Heart left ventricle (tissue), 16 donors: ENCODE measurements around the gene RFNG. TPM values are rescaled to one million over a fixed set of nuclear protein-coding genes. Genes with fewer than 3 reads are reported as not detected.

Experiments used
- ATAC-seq, 4 donors: fragments of 200-7000 bp; cut with Tn5 transposase; one replicate each; pipeline ENCODE4 v1.9.1; 2020 to 2022; ENCODE audit warnings: moderate library complexity in 4 of 4, mild to moderate bottlenecking in 3 of 4, moderate number of reproducible peaks in 1 of 4
- DNase-seq, 5 donors: peaks; one replicate each; pipeline ENCODE4 v3.0.0-alpha.2; 2020
- H3K27ac ChIP-seq, 12 donors: fragments of 200-600 bp; sonication (generic) in 4 of 12; one replicate each; pipeline versions ENCODE4 v1.5.0 to v1.8.0; 2016 to 2022; ENCODE audit warnings: mild to moderate bottlenecking in 2 of 12
- H3K27me3 ChIP-seq, 9 donors: fragments of 200-600 bp; sonication (generic) in 2 of 9; one replicate each; pipeline versions ENCODE4 v1.5.1 to v1.8.0; 2016 to 2022; ENCODE audit warnings: mild to moderate bottlenecking in 3 of 9
- H3K36me3 ChIP-seq, 9 donors: fragments of 200-600 bp; sonication (generic) in 2 of 9; one replicate each; pipeline versions ENCODE4 v1.5.0 to v1.8.0; 2018 to 2022; ENCODE audit warnings: mild to moderate bottlenecking in 2 of 9
- H3K4me1 ChIP-seq, 12 donors: fragments of 200-600 bp; sonication (generic) in 4 of 12; one replicate each; pipeline versions ENCODE4 v1.5.0 to v1.8.0; 2016 to 2022; ENCODE audit warnings: mild to moderate bottlenecking in 3 of 12
- H3K4me3 ChIP-seq, 12 donors: fragments of 200-600 bp; sonication (generic) in 4 of 12; one replicate each; pipeline versions ENCODE4 v1.5.0 to v1.8.0; 2017 to 2022; ENCODE audit warnings: mild to moderate bottlenecking in 9 of 12, moderate library complexity in 4 of 12
- H3K9me3 ChIP-seq, 12 donors: fragments of 200-600 bp; sonication (generic) in 4 of 12; one replicate each; pipeline versions ENCODE4 v1.5.0 to v1.8.0; 2016 to 2022; ENCODE audit warnings: mild to moderate bottlenecking in 1 of 12
- CTCF ChIP-seq, 12 donors: fragments of 200-600 bp; sonication (generic) in 4 of 12; IDR thresholded peaks; one replicate each; pipeline versions ENCODE4 v1.5.0 to v1.8.0; 2018 to 2022; ENCODE audit warnings: antibody characterized with exemption in 12 of 12, mild to moderate bottlenecking in 5 of 12
- POLR2A ChIP-seq, 2 donors: fragments of 450-650 bp; IDR thresholded peaks; one replicate each; pipeline ENCODE4 v1.6.1; 2017; ENCODE audit warnings: antibody characterized with exemption in 2 of 2, mild to moderate bottlenecking in 2 of 2, moderate library complexity in 2 of 2
- WGBS, 4 donors: extraction: QIAGEN DNeasy Blood & Tissue Kit in 2 of 4; methylation state at CpG; one replicate each; pipeline versions ENCODE4 v1.1.5 to v1.1.7; 2013 to 2018; 5-methylcytosine and 5-hydroxymethylcytosine counted together
- intact Hi-C, 10 donors: fragments of 100-400 bp; cut with DNase I; formaldehyde crosslinking; loops; one replicate each; pipeline versions ENCODE4 v1.11.1 to v1.14.2; 2022
- polyA plus RNA-seq, 2 donors: library from polyadenylated mRNA; stranded (reverse); fragments of 200-250 nt; gene quantifications; one replicate each; pipeline ENCODE4 v1.2.3, GENCODE V29; 2013
- total RNA-seq, 9 donors: library from RNA; depleted of rRNA in 2 of 9; stranded (reverse); fragments of >200 nt in 2 of 9; fragmentation: NEBNext Ultra II Directional in 3 of 9; extraction: Animal tissue kit (Norgen Biotek cat#: 25700) in 3 of 9; gene quantifications; one replicate each; pipeline versions ENCODE4 v1.1.0 to v1.2.4, GENCODE V29; 2016 to 2023
- donor health status: ischemic (EF 13 %, LVEDD 7.1; RV severe dilation, severe dysfunction).
- donor health status: healthy with polysubstance abuse.
- donor health status: DM: no; HTN: yes; CAD: no.
- donor health status: DM: no; HTN: no; CAD: no.
- donor health status: ischemic (EF 25% LVEDD 6.9; RV normal size, moderate dysfunction).
- donor health status: ischemic (EF 25% LVEDD 5.7; RV mildly dilated, moderate dysfunction).
- donor health status: healthy.
- donor health status: DM: yes; HTN: yes; CAD: no.
- donor health status: ischemic (EF 35%, LVEDD 5.7; RV mildly dilated, moderate dysfunction).
- donor health status: nonischemic (EF 11% LVEDD 7.7; RV severe dilation, severe dysfunction).
- donor health status: DM: yes; HTN: yes; CAD: no.
- donor health status: PGD.
- donor health status: ischemic (EF 29% LVEDD 5.4; RV normal size, mild dysfunction).
- donor health status: nonischemic (EF 23%, LVEDD 6.1; RV moderate dilation, normal function).

The RFNG gene
- total and polyA plus RNA-seq, 11 donors: 16.4 to 30.6 (median 21.2) TPM

- H3K4me3 ChIP-seq: no peak overlapping the region
- DNase-seq (no peak), ATAC-seq (no peak)
- WGBS, 4 donors: 86 to 90% (median 88%) methylated on average over 7 to 26 of the region's 26 CpGs
- peaks cover 0 to 9% (median 0%) of the 10 kb centered on the region in 9 donors for H3K36me3 ChIP-seq
- intact Hi-C loops: no loop called here
- H3K27ac ChIP-seq: peak overlapping the region in 1 of 12 donors; percentile 44
- TF ChIP-seq CTCF (IDR thresholded peaks at IDR 0.05): no peak
- no peak for TF ChIP-seq POLR2A (IDR thresholded peaks at IDR 0.05)
- H3K27me3 ChIP-seq: no peaks in the 10 kb centered on the region
- H3K4me1 ChIP-seq: peaks cover 0 to 57% (median 22%) of the 10 kb centered on the region in 12 donors
- H3K9me3 ChIP-seq: no peaks in the 10 kb centered on the region
Observed at GRCh38 chr17:82008258-82008940, 43.2 kb downstream of the RFNG start.

- Histone ChIP-seq H3K4me1 (peaks cover 0 to 53% (median 22%) of the 10 kb centered on the region in 12 donors), H3K27ac (no peak overlapping the region), H3K9me3 (no peaks in the 10 kb centered on the region), H3K36me3 (peaks cover 0 to 9% (median 0%) of the 10 kb centered on the region in 9 donors), H3K4me3 (no peak overlapping the region), H3K27me3 (no peaks in the 10 kb centered on the region)
- no peak for TF ChIP-seq CTCF (IDR thresholded peaks at IDR 0.05)
- TF ChIP-seq POLR2A (IDR thresholded peaks at IDR 0.05): no peak
- ATAC-seq: no peak
- intact Hi-C loops: no loop called here
- no peak for DNase-seq
- 71 to 81% (median 77%) methylated on average over 17 to 30 of the region's 30 CpGs for WGBS, 4 donors
Observed at GRCh38 chr17:82007495-82008257, 43.9 kb downstream of the RFNG start.

- WGBS, 4 donors: 84 to 90% (median 88%) methylated on average over 5 to 6 of the region's 6 CpGs
- peak overlapping the region in 1 of 12 donors; percentile 1 for H3K27ac ChIP-seq
- TF ChIP-seq POLR2A (IDR thresholded peaks at IDR 0.05): no peak
- TF ChIP-seq CTCF (IDR thresholded peaks at IDR 0.05): no peak
- no peak overlapping the region for H3K4me3 ChIP-seq
- no peaks in the 10 kb centered on the region for H3K27me3 ChIP-seq
- peaks cover 0 to 48% (median 21%) of the 10 kb centered on the region in 12 donors for H3K4me1 ChIP-seq
- no peak for ATAC-seq
- intact Hi-C loops: no loop called here
- H3K9me3 ChIP-seq: no peaks in the 10 kb centered on the region
- no peak for DNase-seq
- peaks cover 0 to 9% (median 0%) of the 10 kb centered on the region in 9 donors for H3K36me3 ChIP-seq
Observed at GRCh38 chr17:82007228-82007494, 44.5 kb downstream of the RFNG start.

- TF ChIP-seq POLR2A (IDR thresholded peaks at IDR 0.05) (no peak), CTCF (IDR thresholded peaks at IDR 0.05) (no peak)
- H3K9me3 ChIP-seq: no peaks in the 10 kb centered on the region
- intact Hi-C loops: no loop called here
- peaks cover 0 to 48% (median 21%) of the 10 kb centered on the region in 12 donors for H3K4me1 ChIP-seq
- H3K27ac ChIP-seq: peak overlapping the region in 3 of 12 donors; percentile 1 to 46 (median 24)
- no peak overlapping the region for H3K4me3 ChIP-seq
- DNase-seq (peak in 3 of 5 donors; percentile 51 to 73 (median 55)), ATAC-seq (peak in 3 of 4 donors; percentile 36 to 53 (median 38))
- WGBS, 4 donors: 57 to 61% (median 59%) methylated on average over 22 to 24 of the region's 24 CpGs
- no peaks in the 10 kb centered on the region for H3K27me3 ChIP-seq
- H3K36me3 ChIP-seq: peaks cover 0 to 5% (median 0%) of the 10 kb centered on the region in 9 donors
Observed at GRCh38 chr17:82006468-82007227, 45.0 kb downstream of the RFNG start.
